HG02885 (cell line): Measurements from ENCODE around the gene HSBP1L1.

Source experiments
- ATAC-seq: cut with Tn5 transposase; IDR thresholded peaks from one replicate; pipeline ENCODE4 v1.9.1; 2021; ENCODE audit warnings: mild to moderate bottlenecking; ENCODE audit not compliant: unreplicated experiment, poor library complexity

HSBP1L1 gene

DNA sequence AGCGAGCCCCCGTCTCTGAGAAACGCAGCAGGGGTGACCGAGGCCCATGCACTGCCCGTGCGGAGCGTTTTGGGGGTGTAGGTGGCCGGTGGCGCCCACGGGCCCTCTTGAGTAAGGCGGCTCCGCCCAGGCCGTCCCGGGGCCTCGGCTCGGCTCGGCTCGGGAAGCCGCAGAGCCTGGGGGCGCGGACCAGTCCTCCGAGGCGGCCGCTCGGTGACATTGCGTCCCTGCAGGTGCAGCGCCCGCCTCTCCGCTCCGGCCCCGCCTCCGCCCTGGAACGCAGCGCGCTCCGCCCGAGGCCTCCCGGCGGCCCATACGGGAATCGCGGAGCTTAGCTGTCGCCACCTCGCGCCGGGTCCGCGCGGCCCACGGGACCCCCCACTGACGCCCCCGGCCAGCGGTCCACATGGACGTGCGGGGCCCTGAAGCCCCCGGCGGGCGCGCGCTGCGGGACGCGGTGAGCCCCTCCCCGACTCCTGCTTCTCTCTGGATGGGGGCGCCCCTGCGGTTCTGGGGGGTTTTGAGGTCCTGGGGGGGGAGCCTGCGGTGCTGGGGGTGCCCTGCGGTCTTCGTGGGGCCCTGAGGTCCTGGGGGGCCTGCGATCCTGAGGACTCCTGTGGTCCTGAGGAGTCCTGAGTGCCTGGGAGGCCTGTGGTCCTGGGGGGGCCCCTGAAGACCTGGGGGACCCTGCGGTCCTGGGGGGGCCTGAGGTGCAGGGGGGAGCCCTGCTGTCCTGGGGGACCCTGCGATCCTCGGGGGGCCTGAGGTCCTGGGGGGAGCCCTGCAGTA lies at the start of gene HSBP1L1:
TSS of gene HSBP1L1 (plus strand) at position 314 of the 789 bp plus-strand sequence. CDS start at position 407, 93 bp downstream.
- peak; percentile 56 for ATAC-seq

DNA sequence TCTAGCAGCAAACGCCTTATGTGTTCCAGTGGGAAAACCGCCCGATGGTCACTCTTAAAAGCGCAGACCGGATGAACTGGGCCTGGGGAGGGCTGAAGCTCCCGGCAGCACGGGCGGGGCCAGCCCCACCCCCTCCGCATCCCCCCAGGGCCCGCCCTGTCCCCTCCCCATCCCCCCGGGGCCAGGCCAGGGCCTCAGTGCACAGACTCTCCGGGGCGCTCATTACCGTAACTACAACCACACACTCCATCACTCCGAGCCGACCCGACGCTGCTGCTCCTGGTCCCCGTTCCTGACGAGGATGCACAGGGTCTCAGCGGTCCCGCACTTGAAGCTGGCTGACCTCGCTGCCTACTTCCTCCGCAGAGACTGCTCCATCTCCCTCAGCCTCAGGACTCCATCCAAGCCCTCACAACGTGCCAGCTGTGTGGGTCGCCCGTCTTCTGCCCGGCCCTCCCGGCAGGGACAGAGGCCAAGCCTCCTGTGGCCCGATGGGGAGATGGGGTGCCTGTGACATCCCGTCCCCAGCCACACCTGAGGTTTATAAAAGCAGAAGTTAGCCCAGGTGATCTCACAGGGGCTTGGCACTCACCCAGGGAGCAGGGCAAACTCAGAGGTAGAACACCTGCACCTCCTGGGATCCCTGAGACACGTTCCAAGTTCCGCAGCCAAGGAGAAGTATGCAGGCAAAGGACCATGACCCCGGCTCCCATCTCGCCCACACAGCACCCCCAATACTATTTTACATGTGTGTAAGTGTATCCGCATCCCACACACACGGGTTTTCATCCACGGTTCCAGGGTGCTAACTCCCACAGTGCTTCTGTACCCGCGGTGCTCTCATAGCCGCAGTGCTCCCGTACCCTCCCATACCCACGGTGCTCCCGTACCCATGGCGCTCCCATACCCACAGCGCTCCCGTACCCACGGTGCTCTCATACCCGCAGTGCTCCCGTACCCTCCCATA lies 49.0 kb upstream of the HSBP1L1 start:
- ATAC-seq = no peak

DNA sequence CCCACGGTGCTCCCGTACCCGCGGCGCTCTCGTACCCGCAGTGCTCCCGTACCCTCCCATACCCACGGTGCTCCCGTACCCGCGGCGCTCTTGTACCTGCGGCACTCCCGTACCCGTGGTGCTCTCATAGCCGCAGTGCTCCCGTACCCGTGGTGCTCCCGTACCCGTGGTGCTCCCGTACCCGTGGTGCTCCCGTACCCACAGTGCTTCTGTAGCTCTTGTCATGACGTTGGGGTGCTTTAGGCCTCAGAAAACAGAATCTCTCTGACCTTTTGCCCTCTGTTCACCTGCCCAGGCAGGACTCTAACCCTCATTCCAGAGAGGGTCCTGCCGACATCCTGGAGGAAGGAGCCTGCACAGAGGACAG lies 48.3 kb upstream of the HSBP1L1 start:
- no peak for ATAC-seq

DNA sequence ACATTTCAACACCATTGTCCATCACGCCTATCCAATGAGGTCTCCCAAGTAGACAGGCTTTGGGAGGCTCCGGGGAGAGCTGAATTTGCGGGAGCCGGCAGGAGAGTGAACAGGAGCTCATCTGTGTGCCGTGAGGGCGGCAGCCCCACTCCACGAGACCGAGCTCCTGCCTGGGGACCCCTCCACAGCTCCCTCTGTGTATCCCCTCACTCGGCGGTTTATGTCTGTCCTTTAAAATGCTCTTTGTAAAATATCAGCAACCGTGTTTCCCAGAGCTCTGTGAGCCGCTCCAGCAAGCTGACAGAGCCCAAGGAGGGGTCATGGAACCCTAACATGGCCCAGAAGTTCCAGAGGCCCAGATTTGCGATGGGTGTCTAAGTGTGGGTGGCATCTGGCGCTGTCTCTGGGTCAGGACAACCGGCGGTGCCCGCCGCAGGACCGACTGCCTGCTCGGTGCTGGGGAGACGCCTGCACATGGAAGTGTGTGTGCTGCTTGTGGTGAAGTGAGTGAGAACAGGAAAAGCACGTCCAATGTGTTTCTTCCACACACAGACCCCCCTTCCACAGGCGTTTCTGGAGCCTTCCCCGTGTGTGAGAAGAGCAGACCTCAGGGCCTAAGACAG lies 47.8 kb upstream of the HSBP1L1 start:
- ATAC-seq = no peak

DNA sequence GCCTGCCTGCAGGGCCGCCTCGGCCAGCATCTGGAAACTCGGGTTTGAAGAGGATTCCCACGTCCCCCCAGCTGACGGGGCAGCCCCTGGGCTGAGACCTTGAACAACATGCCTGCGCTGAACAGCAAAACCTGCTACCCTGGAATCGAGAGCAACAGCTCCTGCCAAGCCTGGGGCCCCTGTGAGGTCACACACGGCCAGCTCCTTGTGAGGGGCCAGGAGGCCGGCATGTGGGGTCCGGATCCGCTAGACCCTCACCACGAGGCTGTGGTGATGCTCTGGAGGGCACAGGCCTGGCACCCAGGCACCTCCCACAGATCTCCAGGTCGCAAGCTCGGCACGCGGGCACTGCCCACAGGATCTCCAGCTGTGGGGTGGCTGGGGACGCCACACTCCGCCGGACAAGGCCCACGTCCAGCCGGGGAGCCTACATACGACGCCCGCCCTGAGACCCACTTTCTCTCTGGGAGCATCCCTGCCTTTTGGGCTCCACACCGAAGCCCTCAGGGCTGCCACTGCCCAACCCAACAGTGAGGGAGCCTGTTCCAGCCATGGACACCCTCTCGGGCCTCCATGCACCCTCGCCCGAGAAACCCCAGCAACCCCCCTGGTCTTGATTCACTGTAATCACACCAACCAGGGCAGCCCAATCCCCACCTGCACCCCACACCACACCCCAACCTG lies 47.1 kb upstream of the HSBP1L1 start:
- no peak for ATAC-seq

DNA sequence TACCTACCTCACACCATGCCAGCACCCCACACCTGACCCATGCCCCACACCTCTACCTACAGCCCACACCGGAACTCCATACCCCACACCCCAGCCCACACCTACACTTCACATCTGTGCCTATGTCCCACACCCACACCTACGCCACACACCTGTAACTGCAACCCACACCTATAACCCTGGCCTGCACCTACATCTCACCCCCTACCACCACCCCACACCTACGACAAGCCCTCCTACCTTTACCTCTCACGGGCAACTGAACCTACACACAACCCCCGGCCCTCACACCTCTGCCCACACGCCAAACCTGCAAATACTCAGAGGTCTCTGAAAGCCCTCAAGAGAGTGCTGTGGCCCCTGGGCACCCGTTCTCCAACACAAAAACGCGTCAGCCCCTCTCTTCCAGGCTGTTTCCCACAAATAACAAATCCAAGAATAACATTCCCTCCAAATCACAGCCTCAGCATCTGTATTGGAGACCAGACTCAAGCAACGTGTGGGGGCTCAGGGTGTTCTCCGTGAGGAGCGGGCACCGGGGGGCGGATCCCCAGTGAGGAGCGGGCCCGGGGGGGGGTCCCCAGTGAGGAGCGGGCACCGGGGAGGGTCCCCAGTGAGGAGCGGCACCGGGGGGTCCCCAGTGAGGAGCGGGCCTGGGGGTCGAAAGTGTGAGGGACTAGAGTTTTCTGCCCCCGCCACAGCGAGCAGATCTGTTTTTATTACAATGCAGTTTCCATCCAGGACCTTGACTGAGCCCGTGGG lies 46.4 kb upstream of the HSBP1L1 start:
- ATAC-seq = no peak

DNA sequence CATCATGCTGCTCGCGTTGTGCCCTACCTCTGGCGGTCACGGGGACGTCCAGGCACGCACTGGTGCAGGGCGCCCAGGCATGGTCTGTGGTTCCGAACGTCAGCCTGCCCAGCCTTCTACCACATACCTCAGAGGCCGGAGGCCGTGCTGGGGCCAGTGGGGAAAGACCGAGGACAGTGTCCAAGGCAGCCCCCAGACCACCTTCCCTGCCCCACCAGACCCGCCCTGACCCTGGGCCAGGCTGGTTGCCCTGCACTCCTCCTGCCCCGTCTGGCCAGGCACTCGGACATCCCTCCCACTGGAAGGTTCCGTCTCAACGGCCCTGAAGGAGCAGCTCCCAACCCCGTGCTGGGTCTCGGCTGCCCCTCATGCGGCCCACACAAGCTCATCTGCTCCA lies 45.8 kb upstream of the HSBP1L1 start:
- ATAC-seq = no peak

DNA sequence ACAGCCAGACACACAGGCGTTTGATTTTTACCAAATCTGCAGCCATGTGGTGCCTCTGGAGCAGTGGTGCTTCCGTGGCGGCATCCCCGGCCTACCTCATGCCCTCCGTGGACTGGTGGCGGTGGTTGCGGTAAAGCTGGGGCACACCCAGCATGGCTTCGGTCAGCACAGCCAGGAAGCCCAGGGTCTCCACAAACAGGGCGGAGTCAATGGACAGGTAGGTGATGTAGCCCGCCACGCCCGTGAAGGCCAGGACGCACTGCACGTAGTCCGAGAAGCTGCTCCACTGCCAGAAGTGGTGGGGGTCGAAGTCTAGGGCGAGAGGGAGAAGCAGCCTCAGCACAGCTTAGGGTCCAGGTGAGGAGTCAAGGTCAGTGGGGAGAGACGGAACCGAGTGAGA lies 45.4 kb upstream of the HSBP1L1 start:
- no peak for ATAC-seq

DNA sequence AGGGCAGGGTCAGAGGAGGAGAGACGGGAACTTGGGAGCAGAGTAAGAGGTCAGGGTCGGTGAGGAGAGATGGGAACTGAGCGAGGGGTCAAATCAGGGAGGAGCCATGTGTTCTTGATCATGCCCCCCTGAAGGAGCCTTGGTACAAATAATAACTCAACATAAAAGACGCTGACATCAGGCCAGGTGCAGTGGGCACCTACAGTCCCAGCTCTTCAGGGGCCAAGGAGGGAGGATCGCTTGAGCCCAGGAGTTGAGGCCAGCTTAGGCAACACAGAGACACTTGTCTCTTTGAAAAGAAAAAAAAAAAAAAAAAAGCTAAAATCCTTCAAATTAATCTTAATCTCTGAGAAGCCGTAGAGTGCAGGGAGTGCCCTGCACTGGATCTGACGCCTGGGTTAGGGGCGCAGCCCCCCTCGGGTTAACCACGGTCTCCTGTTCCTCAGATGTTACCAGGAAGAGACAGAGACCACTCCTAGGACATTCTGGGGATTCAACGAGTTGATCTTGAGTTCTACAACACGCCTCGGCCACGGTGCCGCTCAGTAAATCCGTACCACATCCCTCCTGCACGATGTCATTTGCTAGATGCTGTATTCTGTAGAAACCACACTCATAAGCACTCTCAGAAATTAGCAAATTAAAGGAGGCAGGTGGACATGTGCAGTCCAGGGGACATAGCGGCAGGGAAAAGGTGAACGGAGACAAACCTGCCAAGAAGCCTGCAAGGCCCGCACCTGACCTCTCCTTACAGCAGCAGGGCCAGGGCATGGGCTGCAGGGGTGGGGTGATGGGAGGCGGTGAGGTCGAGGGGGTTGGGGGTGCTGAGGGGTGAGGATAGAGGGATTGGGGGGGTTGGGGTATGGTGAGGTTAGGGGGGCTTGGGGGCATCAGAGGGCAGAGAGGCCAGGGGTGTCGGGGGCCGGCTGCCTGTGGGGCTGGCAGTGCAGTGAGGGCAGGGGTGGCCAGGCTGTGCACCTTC lies 42.2 kb upstream of the HSBP1L1 start:
- no peak for ATAC-seq

DNA sequence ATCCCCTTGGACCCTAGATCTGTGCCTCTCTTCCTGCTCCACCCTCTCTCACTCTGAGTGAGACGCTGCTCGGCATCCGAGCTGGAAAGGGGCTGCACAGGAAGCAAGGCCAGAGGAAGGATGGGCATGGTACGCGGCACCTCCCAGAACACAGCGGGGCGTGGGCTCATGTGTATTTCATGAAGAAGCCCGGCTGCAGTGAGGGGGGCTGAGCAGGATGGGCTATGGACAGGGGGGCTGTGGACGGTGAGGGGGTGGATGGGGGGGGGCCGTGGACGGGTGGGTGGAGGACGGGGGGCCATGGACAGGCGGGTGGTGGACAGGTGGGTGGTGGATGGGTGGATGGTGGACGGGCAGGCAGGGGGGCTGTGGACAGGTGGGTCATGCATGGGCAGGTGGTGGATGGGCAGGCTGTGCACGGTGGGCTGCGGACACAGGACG lies 41.5 kb upstream of the HSBP1L1 start:
- ATAC-seq = no peak

DNA sequence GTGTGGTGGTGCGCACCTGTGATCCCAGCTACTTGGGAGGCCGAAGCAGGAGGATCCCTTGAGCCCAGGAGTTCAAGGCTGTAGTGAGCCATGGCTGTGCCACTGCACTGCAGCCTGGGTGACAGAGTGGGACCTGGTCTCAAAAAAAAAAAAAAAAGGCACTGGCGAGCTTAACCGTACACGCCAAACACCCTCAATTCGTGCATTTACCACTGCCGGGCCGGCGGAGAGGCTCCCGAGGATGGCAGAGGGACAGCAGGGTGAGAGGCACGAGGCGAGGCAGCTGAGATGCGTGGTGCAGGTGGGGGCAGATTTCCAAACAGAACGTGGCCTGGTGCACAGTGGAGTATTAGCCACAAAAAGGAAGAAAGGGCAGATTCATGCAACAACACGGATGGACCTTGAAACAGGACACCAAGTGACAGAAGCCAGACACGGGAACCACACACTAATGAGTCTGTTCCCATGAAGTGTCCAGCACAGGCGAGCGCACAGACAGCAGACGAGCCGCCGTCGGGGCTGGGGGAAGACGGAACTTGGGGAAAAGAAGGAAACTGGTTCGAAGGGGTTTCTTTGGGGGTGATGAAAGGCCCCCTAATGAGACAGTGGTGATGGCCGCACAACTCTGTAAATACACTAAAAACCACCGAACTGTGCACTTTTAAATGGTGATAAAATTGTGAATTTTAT lies 40.4 kb upstream of the HSBP1L1 start:
- no peak for ATAC-seq

DNA sequence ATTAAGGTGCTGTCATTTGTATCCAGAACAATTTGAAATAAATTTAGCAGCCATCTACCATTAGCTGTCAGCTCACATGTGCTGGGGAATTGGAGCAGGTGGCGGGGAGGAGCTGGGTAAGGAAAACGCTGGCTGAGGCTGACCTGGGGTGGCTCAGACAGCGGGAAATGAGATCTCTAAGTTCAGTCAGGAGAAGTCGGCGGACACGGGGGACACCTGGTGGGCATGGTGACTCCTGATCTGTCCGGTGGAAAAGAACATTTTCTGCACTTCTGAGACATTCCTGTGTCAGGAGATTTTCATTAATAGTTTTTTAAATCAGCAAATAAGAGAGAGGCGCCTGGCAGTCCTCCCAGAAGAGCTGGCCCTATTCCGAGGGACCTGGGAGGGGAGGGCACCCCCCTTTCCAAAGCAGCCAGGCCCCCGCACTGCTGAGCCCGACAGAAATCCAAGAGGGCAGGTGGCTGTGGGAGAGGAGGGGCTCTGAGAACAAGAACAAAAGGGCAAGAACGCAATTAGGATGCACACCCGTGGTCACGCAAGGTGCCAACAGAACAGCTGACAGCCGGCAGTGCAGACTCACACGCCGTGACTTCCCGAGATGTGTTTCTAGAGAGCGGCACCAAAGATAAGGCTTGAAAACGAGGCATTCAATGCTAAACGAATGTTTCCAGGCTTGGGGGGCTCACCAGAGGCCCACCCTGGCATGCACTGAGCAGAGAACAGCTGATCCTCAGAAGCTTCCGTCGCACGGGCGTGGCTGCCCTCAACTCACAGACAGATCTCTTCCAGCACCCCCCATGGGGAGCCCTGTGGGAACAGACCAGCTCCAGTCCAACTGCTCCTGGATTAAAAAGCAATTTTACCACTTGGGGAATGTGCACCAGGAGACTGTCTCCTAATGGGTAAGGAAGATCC lies 39.4 kb upstream of the HSBP1L1 start:
- no peak for ATAC-seq

DNA sequence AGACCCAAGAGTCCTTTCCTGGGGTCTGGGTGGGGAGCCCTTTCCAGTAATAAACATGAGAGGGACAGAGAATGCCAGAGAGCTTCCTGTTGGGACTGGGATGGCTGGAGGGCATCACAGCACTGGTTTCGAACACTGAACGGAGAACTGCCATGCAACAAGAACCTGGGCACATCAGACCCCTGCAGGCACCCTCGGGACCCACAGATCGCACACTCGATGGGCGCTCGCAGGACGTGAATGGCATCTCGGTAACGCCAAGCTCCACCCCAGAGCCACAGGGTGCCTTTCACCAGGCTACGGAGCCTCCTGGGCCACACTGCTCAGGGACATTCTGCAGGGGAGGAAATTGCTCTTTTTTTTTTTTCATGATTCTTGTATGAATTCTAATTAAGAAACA lies 38.1 kb upstream of the HSBP1L1 start:
- no peak for ATAC-seq

DNA sequence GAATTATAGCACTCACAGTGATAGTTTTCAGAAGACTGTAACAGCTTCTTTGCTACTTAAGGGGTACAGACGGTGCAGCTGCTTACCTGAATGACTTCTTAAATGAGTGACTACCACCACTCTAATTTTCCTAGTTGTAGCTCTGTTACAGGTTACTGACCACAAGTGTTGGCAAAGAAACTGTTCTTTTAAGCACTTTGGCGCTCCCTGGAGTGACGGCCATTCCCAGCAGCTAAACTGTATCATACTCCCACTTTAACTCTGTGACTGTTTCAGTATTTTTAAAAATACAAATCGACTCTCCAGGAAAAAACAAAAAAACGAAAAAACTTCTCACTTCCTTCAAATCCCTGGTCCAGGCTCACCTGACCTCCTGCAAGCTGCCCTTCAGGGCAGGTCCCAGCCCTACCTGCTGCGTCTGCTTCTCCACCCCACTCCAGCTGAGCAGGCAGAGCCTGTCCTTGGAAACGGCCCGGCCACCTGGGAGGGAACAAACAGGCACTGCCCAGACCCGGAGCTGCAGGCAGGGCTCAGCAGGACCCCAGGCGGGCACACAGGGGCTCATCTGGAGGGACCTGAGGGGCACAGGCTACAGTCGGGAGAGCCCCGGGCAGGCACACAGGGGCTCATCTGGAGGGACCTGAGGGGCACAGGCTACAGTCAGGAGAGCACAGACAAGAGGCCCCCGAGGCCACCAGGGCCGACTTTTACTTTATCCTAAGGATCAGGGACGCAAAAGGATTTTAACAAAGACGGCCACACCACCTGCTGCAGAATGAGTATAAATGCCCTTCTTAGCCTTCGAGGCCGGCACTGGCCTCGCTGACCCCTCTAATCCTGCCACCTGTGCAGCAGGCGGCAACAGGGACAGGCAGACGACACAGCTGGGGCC lies 37.5 kb upstream of the HSBP1L1 start:
- ATAC-seq = no peak

DNA sequence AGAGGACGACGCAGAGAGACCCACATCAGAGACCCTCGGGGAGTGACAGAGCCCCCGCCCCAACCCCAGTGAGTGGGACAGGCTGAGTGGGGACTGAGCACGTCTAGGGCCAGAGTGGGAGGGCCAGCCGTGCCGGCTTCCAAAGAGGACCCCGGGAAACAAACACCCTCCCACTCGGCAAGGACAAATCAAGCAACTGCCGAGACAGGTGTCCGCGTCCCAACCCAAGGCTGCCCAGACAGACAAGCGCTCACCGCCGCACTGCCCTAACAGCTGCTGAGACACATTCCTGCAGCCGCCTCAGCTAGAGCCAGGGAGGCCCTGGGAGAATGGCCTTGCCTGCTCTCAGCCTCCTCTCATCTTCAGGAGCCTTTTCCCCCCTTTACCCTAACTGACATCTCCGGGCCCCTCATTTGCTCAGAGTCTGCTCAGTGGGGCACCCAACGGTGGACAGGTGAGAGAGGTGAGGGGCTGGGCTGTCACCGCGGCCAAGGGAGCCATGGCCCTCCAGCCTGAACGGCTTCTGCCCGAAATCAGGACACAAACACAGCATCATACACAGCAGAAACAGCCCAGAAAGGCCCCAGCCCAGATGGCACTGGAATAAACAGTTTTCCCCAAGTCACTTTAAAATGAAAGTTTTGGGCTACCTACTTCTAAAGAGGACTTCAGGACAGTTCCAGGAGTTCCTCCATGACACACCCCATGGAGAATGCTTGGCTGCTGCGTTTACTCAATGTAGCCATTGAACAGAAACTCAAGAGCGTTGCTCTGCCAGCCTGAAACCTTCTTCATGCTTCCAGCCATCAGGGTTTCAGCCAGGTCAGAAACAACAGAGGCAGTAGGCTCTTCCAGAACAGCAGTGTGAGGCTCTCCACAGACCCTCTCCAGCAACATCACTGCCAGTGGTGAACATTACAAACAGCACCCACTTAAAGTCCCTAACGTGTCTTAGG lies 36.6 kb upstream of the HSBP1L1 start:
- ATAC-seq = no peak
